GM12878 (cell line): ENCODE measurements around the gene COTL1. TPM values are rescaled to one million over a fixed set of nuclear protein-coding genes. Genes with fewer than 3 reads are reported as not detected.

Experiments used
- ATAC-seq: fragments of 200-7000 bp; cut with Tn5 transposase; 3 replicates; pipeline ENCODE4 v1.9.1; 2020; ENCODE audit warnings: mild to moderate bottlenecking, moderate library complexity
- BruUV-seq: library from RNA; stranded (reverse); fragments of 400-500 nt; replicated peaks from 2 replicates; lab custom pipeline; 2021; lab: Mats Ljungman, UMichigan
- CTCF ChIA-PET: fragments of 300-600 bp; sonication (Branson Sonifier 250); formaldehyde crosslinking; extraction: SDS; loops from one replicate; lab custom pipeline; 2021; ENCODE audit warnings: inconsistent platforms; lab: Yijun Ruan, JAX
- POLR2A ChIA-PET: fragments of 350-600 bp; formaldehyde crosslinking; extraction: SDS; loops from one replicate; lab custom pipeline; 2021; ENCODE audit warnings: inconsistent platforms; lab: Charles Lee
- RAD21 ChIA-PET: fragments of 300-600 bp; sonication (Branson Sonifier 250); formaldehyde crosslinking; loops from one replicate; lab custom pipeline; 2023; ENCODE audit warnings: antibody characterized with exemption; ENCODE audit not compliant: unreplicated experiment; lab: Charles Lee
- SMC1A ChIA-PET: fragments of 300-600 bp; sonication (Branson Sonifier 250); formaldehyde crosslinking; loops from one replicate; lab custom pipeline; 2023; ENCODE audit not compliant: unreplicated experiment, uncharacterized antibody; lab: Charles Lee
- DNase-seq: peaks from one replicate; pipeline ENCODE4 v3.0.0-alpha.2; 2011; ENCODE audit warnings: low read depth, low spot score
- FAIRE-seq: peaks from 3 replicates; lab custom pipeline; 2011; peaks lifted over from hg19 to GRCh38; lab: Jason Lieb, UNC
- H2AFZ ChIP-seq: 2 replicates; pipeline ENCODE4 v1.6.0; 2011; ENCODE audit warnings: low read depth, low read length, control low read depth; ENCODE audit not compliant: control insufficient read depth
- H3K27ac ChIP-seq: 2 replicates; pipeline ENCODE4 v1.5.1; 2011; ENCODE audit warnings: control low read depth; ENCODE audit not compliant: control insufficient read depth, insufficient read depth
- H3K27me3 ChIP-seq, 2 experiments: replicated peaks in 1 of 2; 2 replicates each; pipeline versions ENCODE4 v1.6.0 to v1.6.1; 2011; ENCODE audit warnings: low read length in 1 of 2; ENCODE audit not compliant: control insufficient read depth in 2 of 2, insufficient read depth in 2 of 2
- H3K36me3 ChIP-seq, 2 experiments: 2 replicates each; pipeline ENCODE4 v1.5.1; 2011; ENCODE audit warnings: low read length in 1 of 2; ENCODE audit not compliant: control insufficient read depth in 2 of 2, insufficient read depth in 2 of 2
- H3K4me1 ChIP-seq: 2 replicates; pipeline ENCODE4 v1.6.1; 2011; ENCODE audit warnings: mild to moderate bottlenecking, low read length, moderate library complexity, mixed read lengths; ENCODE audit not compliant: control insufficient read depth, insufficient read depth
- H3K4me2 ChIP-seq: 2 replicates; pipeline ENCODE4 v1.6.0; 2011; ENCODE audit warnings: control low read depth; ENCODE audit not compliant: control insufficient read depth, insufficient read depth
- H3K4me3 ChIP-seq: fragments of 200-600 bp; sonication (generic); 2 replicates; pipeline ENCODE4 v1.5.1; 2016
- H3K79me2 ChIP-seq: 2 replicates; pipeline ENCODE4 v1.6.0; 2011; ENCODE audit warnings: low read length; ENCODE audit not compliant: control insufficient read depth, insufficient read depth
- H3K9ac ChIP-seq: 2 replicates; pipeline ENCODE4 v1.8.0; 2011; ENCODE audit warnings: low read length, control low read depth, mixed read lengths; ENCODE audit not compliant: control insufficient read depth, insufficient read depth
- H3K9me3 ChIP-seq: replicated peaks from 3 replicates; pipeline ENCODE4 v1.5.1; 2011; ENCODE audit warnings: mild to moderate bottlenecking, low read length; ENCODE audit not compliant: control insufficient read depth, insufficient read depth
- H4K20me1 ChIP-seq: 2 replicates; pipeline ENCODE4 v1.6.0; 2011; ENCODE audit not compliant: control insufficient read depth, insufficient read depth
- ATF3 ChIP-seq: IDR thresholded peaks from 2 replicates; pipeline ENCODE4 v1.6.1; 2011; ENCODE audit warnings: low read depth, mild to moderate bottlenecking, low read length, moderate library complexity, borderline replicate concordance; ENCODE audit errors: extremely low read depth
- BACH1 ChIP-seq: fragments of 450-650 bp; IDR thresholded peaks from 2 replicates; pipeline ENCODE4 v1.6.1; 2017; ENCODE audit warnings: mild to moderate bottlenecking, borderline replicate concordance
- CHD2 ChIP-seq: IDR thresholded peaks from 2 replicates; pipeline ENCODE4 v1.6.1; 2011; ENCODE audit warnings: low read depth, low read length, improper control_type of control experiment, borderline replicate concordance
- DPF2 ChIP-seq: fragments of 450-650 bp; IDR thresholded peaks from 2 replicates; pipeline ENCODE4 v1.6.1; 2017; ENCODE audit warnings: mild to moderate bottlenecking
- IKZF2 ChIP-seq, 2 experiments: fragments of 450-650 bp; IDR thresholded peaks; 2 replicates each; pipeline ENCODE4 v1.6.1; 2017; ENCODE audit warnings: mild to moderate bottlenecking in 2 of 2, moderate library complexity in 2 of 2
- NR2C1 ChIP-seq: fragments of 450-650 bp; IDR thresholded peaks from 2 replicates; pipeline ENCODE4 v1.6.1; 2017; ENCODE audit warnings: antibody characterized with exemption, mild to moderate bottlenecking, moderate library complexity
- WGBS: methylation state at CpG from one replicate; pipeline ENCODE4 v1.1.6; 2016; ENCODE audit warnings: low lambda C conversion rate; ENCODE audit not compliant: insufficient replicate concordance, insufficient coverage; ENCODE audit errors: missing lambda C conversion rate; 5-methylcytosine and 5-hydroxymethylcytosine counted together
- in situ Hi-C: fragments of 300-500 bp; cut with MboI; formaldehyde crosslinking; loops from 9 replicates; pipeline ENCODE4 v1.14.3; 2018; ENCODE audit warnings: mixed read lengths
- intact Hi-C: fragments of 100-400 bp; cut with micrococcal nuclease; formaldehyde crosslinking; loops from one replicate; pipeline ENCODE4 v1.14.2; 2022; ENCODE audit not compliant: unreplicated experiment
- polyA plus RNA-seq, 11 experiments: library from polyadenylated mRNA; depleted of rRNA in 4 of 11; unstranded in 6 of 11; stranded (reverse) in 5 of 11; fragments of >200 nt; fragmentation: Nextera tagmentation in 4 of 11; fragmentation: Illumina TruSeq in 1 of 11; extraction: Ambion mirVana in 4 of 11; extraction: Trizol in 1 of 11; gene quantifications; 1 replicate in 1 of 11; 2 replicates in 10 of 11; pipeline versions ENCODE4 v1.2.1 to v1.2.3, GENCODE V29; 2011 to 2016; ENCODE audit warnings: inconsistent platforms in 2 of 11, missing spikeins in 2 of 11, low read depth in 1 of 11
- total RNA-seq, 4 experiments: library from RNA; depleted of rRNA in 3 of 4; stranded (reverse); fragments of >200 nt in 3 of 4; fragmentation: Illumina TruSeq in 1 of 4; extraction: Trizol in 1 of 4; gene quantifications; 2 replicates each; pipeline versions ENCODE4 v1.2.1 to v1.2.3, GENCODE V29; 2013 to 2021
- TF ChIP-seq, protein P1 (sequence below): fragments of 450-650 bp; IDR thresholded peaks from 2 replicates; pipeline ENCODE4 v1.6.1; 2017; ENCODE audit warnings: mild to moderate bottlenecking, low read depth, inconsistent platforms; ENCODE audit not compliant: poor library complexity, severe bottlenecking
- TF ChIP-seq, protein P2 (sequence below): fragments of 150-350 bp; IDR thresholded peaks from 2 replicates; pipeline ENCODE4 v1.6.1; 2014; ENCODE audit warnings: mild to moderate bottlenecking, low read depth, low read length

Gene COTL1
- total and polyA plus RNA-seq, 10 of the 15 experiments (the other 5 are each of a cell fraction or from before 2014, with no cell fraction given) = 140 to 894 (median 330) TPM

DNA sequence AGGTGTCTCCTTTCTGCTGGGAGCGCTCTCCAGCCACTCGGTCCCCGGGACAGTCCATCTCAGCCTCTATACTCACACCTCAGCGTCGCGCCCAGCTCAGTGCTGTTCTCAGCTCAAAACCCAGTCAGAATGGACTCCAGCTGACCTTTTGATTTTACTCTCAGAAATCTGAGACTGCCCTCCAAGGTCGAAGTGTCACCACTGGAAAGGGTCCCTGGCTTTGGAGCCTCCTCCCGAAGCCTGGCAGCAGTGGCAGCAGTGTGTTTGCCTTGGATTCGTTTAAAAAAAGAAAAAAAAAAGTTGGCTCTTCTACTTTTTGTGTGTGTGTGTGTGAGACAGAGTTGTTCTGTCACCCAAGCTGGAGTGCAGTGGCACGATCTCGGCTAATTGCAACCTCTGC, 40.8 kb upstream of the COTL1 start:
- Histone ChIP-seq H3K4me3 (no peak overlapping the region), H3K9ac (no peak overlapping the region), H3K36me3 (peaks cover 28 to 42% of the 10 kb centered on the region in 2 experiments), H3K27ac (no peak overlapping the region), H3K4me1 (peaks cover 11% of the 10 kb centered on the region), H4K20me1 (no peaks in the 10 kb centered on the region), H3K27me3 (no peaks in the 10 kb centered on the region), H2AFZ (no peak overlapping the region), H3K4me2 (no peak overlapping the region), H3K9me3 (no peaks in the 10 kb centered on the region), H3K79me2 (peaks cover 3% of the 10 kb centered on the region)
- ChIA-PET CTCF (interaction anchor here (0.6 to 0.9 kb wide), 2 partner anchors 14 to 36 kb away, joined by 3 read pairs; no protein-coding TSS in a partner anchor), POLR2A (no interaction called here), SMC1A (no interaction called here), RAD21 (no interaction called here)
- no peak for DNase-seq
- 89% methylated on average over 11 of the region's 11 CpGs for WGBS
- no peak for ATAC-seq
- no peak for FAIRE-seq
- in situ Hi-C loops (no loop called here), intact Hi-C loops (no loop called here)
- BruUV-seq = no TSS peak
- TF ChIP-seq CHD2 (no peak), DPF2 (no peak), IKZF2 (IDR thresholded peaks at IDR 0.05) (no peak), NR2C1 (no peak), BACH1 (no peak), ATF3 (no peak)
- TF ChIP-seq, protein P1, sequence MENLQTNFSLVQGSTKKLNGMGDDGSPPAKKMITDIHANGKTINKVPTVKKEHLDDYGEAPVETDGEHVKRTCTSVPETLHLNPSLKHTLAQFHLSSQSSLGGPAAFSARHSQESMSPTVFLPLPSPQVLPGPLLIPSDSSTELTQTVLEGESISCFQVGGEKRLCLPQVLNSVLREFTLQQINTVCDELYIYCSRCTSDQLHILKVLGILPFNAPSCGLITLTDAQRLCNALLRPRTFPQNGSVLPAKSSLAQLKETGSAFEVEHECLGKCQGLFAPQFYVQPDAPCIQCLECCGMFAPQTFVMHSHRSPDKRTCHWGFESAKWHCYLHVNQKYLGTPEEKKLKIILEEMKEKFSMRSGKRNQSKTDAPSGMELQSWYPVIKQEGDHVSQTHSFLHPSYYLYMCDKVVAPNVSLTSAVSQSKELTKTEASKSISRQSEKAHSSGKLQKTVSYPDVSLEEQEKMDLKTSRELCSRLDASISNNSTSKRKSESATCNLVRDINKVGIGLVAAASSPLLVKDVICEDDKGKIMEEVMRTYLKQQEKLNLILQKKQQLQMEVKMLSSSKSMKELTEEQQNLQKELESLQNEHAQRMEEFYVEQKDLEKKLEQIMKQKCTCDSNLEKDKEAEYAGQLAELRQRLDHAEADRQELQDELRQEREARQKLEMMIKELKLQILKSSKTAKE = no peak
- TF ChIP-seq, protein P2, sequence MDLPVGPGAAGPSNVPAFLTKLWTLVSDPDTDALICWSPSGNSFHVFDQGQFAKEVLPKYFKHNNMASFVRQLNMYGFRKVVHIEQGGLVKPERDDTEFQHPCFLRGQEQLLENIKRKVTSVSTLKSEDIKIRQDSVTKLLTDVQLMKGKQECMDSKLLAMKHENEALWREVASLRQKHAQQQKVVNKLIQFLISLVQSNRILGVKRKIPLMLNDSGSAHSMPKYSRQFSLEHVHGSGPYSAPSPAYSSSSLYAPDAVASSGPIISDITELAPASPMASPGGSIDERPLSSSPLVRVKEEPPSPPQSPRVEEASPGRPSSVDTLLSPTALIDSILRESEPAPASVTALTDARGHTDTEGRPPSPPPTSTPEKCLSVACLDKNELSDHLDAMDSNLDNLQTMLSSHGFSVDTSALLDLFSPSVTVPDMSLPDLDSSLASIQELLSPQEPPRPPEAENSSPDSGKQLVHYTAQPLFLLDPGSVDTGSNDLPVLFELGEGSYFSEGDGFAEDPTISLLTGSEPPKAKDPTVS = no peak
